H1 (cell line): ENCODE results near the gene CD247. TPM values are rescaled to one million over a fixed set of nuclear protein-coding genes. Genes with fewer than 3 reads are reported as not detected.

Source experiments
- CTCF ChIA-PET: fragments of 300-600 bp; sonication (Branson Sonifier 250); formaldehyde crosslinking; loops from one replicate; lab custom pipeline; 2021; ENCODE audit not compliant: partially characterized antibody; lab: Charles Lee
- POLR2A ChIA-PET: fragments of 300-600 bp; sonication (Branson Sonifier 250); formaldehyde crosslinking; loops from one replicate; lab custom pipeline; 2021; ENCODE audit warnings: inconsistent platforms; ENCODE audit not compliant: partially characterized antibody; lab: Charles Lee
- DNase-seq, 2 experiments: peaks; one replicate each; pipeline versions ENCODE4 v3.0.0 to v3.0.0-alpha.2; 2010 to 2022; ENCODE audit warnings: low spot score in 2 of 2, low read depth in 1 of 2, mixed read lengths in 1 of 2
- FAIRE-seq: peaks from 2 replicates; lab custom pipeline; 2011; peaks lifted over from hg19 to GRCh38; lab: Jason Lieb, UNC
- H2AFZ ChIP-seq: 2 replicates; pipeline ENCODE4 v1.8.1; 2012; ENCODE audit warnings: low read length, inconsistent platforms
- H2AK5ac ChIP-seq: 2 replicates; pipeline ENCODE4 v1.6.1; 2013; ENCODE audit warnings: low read depth, low read length
- H2BK120ac ChIP-seq: replicated peaks from 2 replicates; pipeline ENCODE3; 2013; ENCODE audit warnings: low read depth, low read length, inconsistent platforms
- H2BK12ac ChIP-seq: 2 replicates; pipeline ENCODE4 v1.6.1; 2013; ENCODE audit warnings: low read depth, low read length
- H2BK15ac ChIP-seq: 2 replicates; pipeline ENCODE4 v1.6.1; 2013; ENCODE audit warnings: low read length
- H2BK20ac ChIP-seq: 2 replicates; pipeline ENCODE4 v1.6.1; 2013; ENCODE audit warnings: low read length
- H2BK5ac ChIP-seq: 2 replicates; pipeline ENCODE4 v1.6.1; 2013; ENCODE audit warnings: low read depth, low read length
- H3K14ac ChIP-seq: 2 replicates; pipeline ENCODE4 v1.6.1; 2013; ENCODE audit warnings: inconsistent platforms; ENCODE audit not compliant: insufficient read length
- H3K18ac ChIP-seq: 2 replicates; pipeline ENCODE4 v1.6.1; 2013; ENCODE audit warnings: low read length; ENCODE audit errors: extremely low read depth
- H3K23ac ChIP-seq: 2 replicates; pipeline ENCODE4 v1.6.1; 2013; ENCODE audit warnings: inconsistent platforms; ENCODE audit not compliant: insufficient read length
- H3K23me2 ChIP-seq: 2 replicates; pipeline ENCODE4 v1.6.1; 2013; ENCODE audit warnings: low read depth, low read length
- H3K27ac ChIP-seq: 2 replicates; pipeline ENCODE4 v1.6.1; 2011; ENCODE audit warnings: low read depth, low read length, inconsistent platforms
- H3K27me3 ChIP-seq, 4 experiments: replicated peaks in 1 of 4; 1 replicate in 1 of 4; 2 replicates in 3 of 4; pipeline versions ENCODE4 v1.6.1 to v1.8.1; 2011 to 2013; ENCODE audit warnings: low read length in 3 of 4, mild to moderate bottlenecking in 3 of 4, inconsistent platforms in 2 of 4, mixed read lengths in 2 of 4, moderate library complexity in 1 of 4; ENCODE audit not compliant: control insufficient read depth in 3 of 4, insufficient read depth in 3 of 4; ENCODE audit errors: extremely low read depth in 1 of 4
- H3K36me3 ChIP-seq, 4 experiments: 2 replicates each; pipeline versions ENCODE4 v1.6.1 to v1.8.1; 2011 to 2013; ENCODE audit warnings: mild to moderate bottlenecking in 4 of 4, low read length in 3 of 4, moderate library complexity in 2 of 4, control low read depth in 1 of 4, inconsistent platforms in 1 of 4; ENCODE audit not compliant: insufficient read depth in 4 of 4, control insufficient read depth in 2 of 4
- H3K4ac ChIP-seq: replicated peaks from 2 replicates; pipeline ENCODE3; 2013; ENCODE audit warnings: low read length, low read depth, mixed read lengths, inconsistent platforms; ENCODE audit not compliant: insufficient read length
- H3K4me1 ChIP-seq, 4 experiments: replicated peaks in 1 of 4; 1 replicate in 1 of 4; 2 replicates in 3 of 4; pipeline versions ENCODE4 v1.6.1 to v1.8.1; 2011 to 2013; ENCODE audit warnings: low read length in 3 of 4, inconsistent platforms in 2 of 4, mixed read lengths in 1 of 4; ENCODE audit not compliant: insufficient read depth in 4 of 4, control insufficient read depth in 3 of 4
- H3K4me2 ChIP-seq, 2 experiments: 2 replicates each; pipeline versions ENCODE4 v1.6.1 to v1.8.1; 2011 to 2013; ENCODE audit warnings: low read depth in 2 of 2, low read length in 2 of 2, control low read depth in 1 of 2, inconsistent platforms in 1 of 2, mild to moderate bottlenecking in 1 of 2; ENCODE audit not compliant: insufficient read depth in 1 of 2
- H3K4me3 ChIP-seq, 4 experiments: fragments of 200-600, 300-600 bp in 1 of 4; sonication (generic), shearing (Covaris generic), sonication (Bioruptor Twin) in 1 of 4; 2 replicates each; pipeline versions ENCODE4 v1.5.1 to v1.8.1; 2011 to 2016; ENCODE audit warnings: low read length in 4 of 4, low read depth in 3 of 4, control low read depth in 2 of 4, inconsistent platforms in 2 of 4, mild to moderate bottlenecking in 2 of 4, mixed read lengths in 1 of 4, moderate library complexity in 1 of 4; ENCODE audit not compliant: insufficient read depth in 2 of 4; ENCODE audit errors: extremely low read depth in 1 of 4
- H3K56ac ChIP-seq: replicated peaks from 2 replicates; pipeline ENCODE3; 2013; ENCODE audit warnings: low read depth, mild to moderate bottlenecking, mixed read lengths, low read length, inconsistent platforms; ENCODE audit not compliant: insufficient read length
- H3K79me1 ChIP-seq: 2 replicates; pipeline ENCODE4 v1.6.1; 2013; ENCODE audit warnings: low read depth, low read length, control low read depth
- H3K79me2 ChIP-seq, 2 experiments: 2 replicates each; pipeline versions ENCODE4 v1.6.1 to v1.8.1; 2012 to 2013; ENCODE audit warnings: low read length in 2 of 2, mild to moderate bottlenecking in 2 of 2, inconsistent platforms in 1 of 2; ENCODE audit not compliant: insufficient read depth in 2 of 2, control insufficient read depth in 1 of 2
- H3K9ac ChIP-seq, 4 experiments: replicated peaks in 1 of 4; 1 replicate in 1 of 4; 2 replicates in 3 of 4; pipeline versions ENCODE4 v1.6.1 to v1.8.1; 2011 to 2013; ENCODE audit warnings: low read depth in 3 of 4, low read length in 3 of 4, control low read depth in 2 of 4, mild to moderate bottlenecking in 2 of 4, moderate library complexity in 2 of 4, inconsistent platforms in 1 of 4; ENCODE audit errors: extremely low read depth in 1 of 4
- H3K9me3 ChIP-seq, 2 experiments: 2 replicates each; pipeline versions ENCODE4 v1.6.1 to v1.8.1; 2012 to 2013; ENCODE audit warnings: mild to moderate bottlenecking in 2 of 2, moderate library complexity in 2 of 2, control low read depth in 1 of 2, inconsistent platforms in 1 of 2, low read depth in 1 of 2, low read length in 1 of 2, mixed read lengths in 1 of 2; ENCODE audit not compliant: insufficient read depth in 2 of 2
- H4K20me1 ChIP-seq, 2 experiments: replicated peaks in 1 of 2; 2 replicates each; pipeline versions ENCODE3 to v1.8.1; 2011 to 2013; ENCODE audit warnings: inconsistent platforms in 2 of 2, low read length in 2 of 2, mild to moderate bottlenecking in 1 of 2; ENCODE audit not compliant: insufficient read depth in 2 of 2, control insufficient read depth in 1 of 2
- H4K5ac ChIP-seq: 2 replicates; pipeline ENCODE4 v1.6.1; 2013; ENCODE audit warnings: low read length, low read depth, mixed read lengths, inconsistent platforms; ENCODE audit not compliant: insufficient read length
- H4K8ac ChIP-seq: 2 replicates; pipeline ENCODE4 v1.8.0; 2013; ENCODE audit warnings: mild to moderate bottlenecking, moderate library complexity, low read length, inconsistent platforms; ENCODE audit not compliant: insufficient read depth; ENCODE audit errors: extremely low read depth
- H4K91ac ChIP-seq: replicated peaks from 2 replicates; pipeline ENCODE3; 2013; ENCODE audit warnings: low read length, mixed read lengths, inconsistent platforms; ENCODE audit not compliant: insufficient read length
- BACH1 ChIP-seq: IDR thresholded peaks from 2 replicates; pipeline ENCODE4 v1.6.1; 2012; ENCODE audit warnings: low read length, improper control_type of control experiment
- CHD1 ChIP-seq: IDR thresholded peaks from 2 replicates; pipeline ENCODE4 v1.6.1; 2012; ENCODE audit warnings: low read depth, low read length, improper control_type of control experiment
- CREB1 ChIP-seq: IDR thresholded peaks from 2 replicates; pipeline ENCODE4 v1.6.1; 2012; ENCODE audit warnings: inconsistent platforms
- CTBP2 ChIP-seq: IDR thresholded peaks from 2 replicates; pipeline ENCODE4 v1.7.0; 2011; ENCODE audit warnings: borderline replicate concordance, mild to moderate bottlenecking, moderate library complexity, mixed read lengths, low read length; ENCODE audit not compliant: insufficient read depth, insufficient read length
- FOSL1 ChIP-seq: IDR thresholded peaks from 2 replicates; pipeline ENCODE4 v1.6.1; 2011; ENCODE audit warnings: mild to moderate bottlenecking, low read depth, low read length, moderate library complexity; ENCODE audit not compliant: insufficient read depth
- KDM4A ChIP-seq: IDR thresholded peaks from one replicate; pipeline ENCODE4 v1.7.1; 2012; ENCODE audit warnings: low read depth, mild to moderate bottlenecking, moderate library complexity, low read length, inconsistent platforms; ENCODE audit not compliant: severe bottlenecking
- PHF8 ChIP-seq: fragments of 200-600 bp; sonication (generic); conservative IDR thresholded peaks from 2 replicates; pipeline ENCODE4 v1.7.1; 2012; ENCODE audit warnings: low read depth, mild to moderate bottlenecking, inconsistent platforms, low read length, moderate library complexity
- POU5F1 ChIP-seq: IDR thresholded peaks from 2 replicates; pipeline ENCODE4 v1.6.1; 2011; ENCODE audit warnings: low read depth, mild to moderate bottlenecking, low read length, moderate library complexity
- SIRT6 ChIP-seq: IDR thresholded peaks from one replicate; pipeline ENCODE4 v1.7.1; 2012; ENCODE audit warnings: low read length, inconsistent platforms
- SP2 ChIP-seq: IDR thresholded peaks from 2 replicates; pipeline ENCODE4 v1.6.1; 2012; ENCODE audit warnings: mild to moderate bottlenecking, low read length, inconsistent platforms
- TAF1 ChIP-seq: IDR thresholded peaks from 2 replicates; pipeline ENCODE4 v1.6.1; 2011; ENCODE audit warnings: mild to moderate bottlenecking, low read depth, low read length
- WGBS, 2 experiments: shearing (Covaris generic) in 1 of 2; methylation state at CpG; one replicate each; pipeline versions ENCODE4 v1.1.6 to v1.1.7; 2013 to 2015; ENCODE audit warnings: low lambda C conversion rate in 2 of 2, mixed read lengths in 2 of 2, inconsistent platforms in 1 of 2, low coverage in 1 of 2, missing lambda C conversion rate in 1 of 2; ENCODE audit not compliant: insufficient replicate concordance in 2 of 2, insufficient coverage in 1 of 2, insufficient read length in 1 of 2; ENCODE audit errors: extremely low coverage in 1 of 2, missing lambda C conversion rate in 1 of 2; 5-methylcytosine and 5-hydroxymethylcytosine counted together
- polyA plus RNA-seq, 7 experiments: library from polyadenylated mRNA; depleted of rRNA in 3 of 7; stranded (reverse) in 5 of 7; unstranded in 2 of 7; fragments of >200 nt in 5 of 7; fragments of 200-250 nt in 2 of 7; gene quantifications; 1 replicate in 5 of 7; 2 replicates in 1 of 7; 4 replicates in 1 of 7; pipeline versions ENCODE4 v1.2.1 to v1.2.3, GENCODE V29; 2011 to 2013; ENCODE audit warnings: missing spikeins in 2 of 7, mixed read lengths in 2 of 7
- total RNA-seq: library from RNA; stranded (reverse); fragmentation: NEBNext Ultra II Directional; extraction: Animal tissue kit (Norgen Biotek cat#: 25700); gene quantifications from 2 replicates; pipeline ENCODE4 v1.2.1, GENCODE V29; 2021
- TF ChIP-seq, protein P1 (sequence below), 3 experiments: IDR thresholded peaks; 1 replicate in 2 of 3; 2 replicates in 1 of 3; pipeline versions ENCODE4 v1.5.1 to v1.6.1; 2011; ENCODE audit warnings: low read length in 3 of 3, mild to moderate bottlenecking in 3 of 3, inconsistent platforms in 2 of 3, low read depth in 1 of 3, moderate library complexity in 1 of 3; ENCODE audit not compliant: insufficient read depth in 1 of 3; ENCODE audit errors: control extremely low read depth in 1 of 3

CD247 gene
- total and polyA plus RNA-seq, 2 of the 8 experiments (the other 6 are each of a cell fraction or from before 2014, with no cell fraction given) = 2.0 to 2.2 TPM

DNA sequence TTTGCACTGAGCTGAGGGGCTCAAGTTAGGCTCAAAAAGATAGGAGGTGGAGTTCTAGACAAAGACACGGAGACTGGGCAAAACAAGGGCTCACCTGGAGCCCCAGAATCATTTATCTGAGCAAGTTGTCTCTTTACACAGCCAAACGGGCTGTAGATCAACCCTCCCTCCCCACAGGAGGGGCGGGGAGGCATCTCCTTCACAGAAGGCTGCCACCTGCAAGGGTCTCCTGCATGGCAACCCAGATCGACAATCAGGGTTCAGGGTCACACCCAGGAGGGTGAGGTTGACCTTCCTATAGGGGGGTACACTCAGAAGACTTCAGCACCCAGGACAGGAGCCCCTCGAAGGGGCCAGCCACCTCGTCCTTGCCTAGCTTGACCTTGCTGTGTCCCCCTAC, 84.0 kb downstream of the CD247 start:
- Histone ChIP-seq H2BK15ac (no peak overlapping the region), H3K4me1 (peaks cover 12 to 35% (median 21%) of the 10 kb centered on the region in 4 experiments), H3K36me3 (no peaks in the 10 kb centered on the region), H3K4me2 (no peak overlapping the region), H4K20me1 (no peaks in the 10 kb centered on the region), H3K9me3 (no peaks in the 10 kb centered on the region), H2BK120ac (no peak overlapping the region), H4K91ac (no peak overlapping the region), H3K23ac (no peak overlapping the region), H2AK5ac (no peak overlapping the region), H3K79me2 (no peaks in the 10 kb centered on the region), H3K27ac (no peak overlapping the region), H4K5ac (no peak overlapping the region), H3K56ac (no peak overlapping the region), H3K4me3 (no peak overlapping the region), H2AFZ (no peak overlapping the region), H2BK20ac (no peak overlapping the region), H2BK12ac (no peak overlapping the region), H3K18ac (no peak overlapping the region), H3K27me3 (peaks cover 0 to 17% (median 13%) of the 10 kb centered on the region in 4 experiments; a peak in 6 of 7 replicates), H3K23me2 (peaks cover 5% of the 10 kb centered on the region; the same call in 1 of the 2 replicates), H3K9ac (no peak overlapping the region), H3K4ac (no peak overlapping the region), H4K8ac (no peak overlapping the region), H2BK5ac (no peak overlapping the region), H3K79me1 (no peaks in the 10 kb centered on the region), H3K14ac (no peak overlapping the region)
- 89% methylated on average over 6 of the region's 6 CpGs; no CpG with 5 or more reads in 1 of the 2 experiments for WGBS, 2 experiments
- POLR2A ChIA-PET = interaction anchor here (0.6 to 1.1 kb wide), 3 partner anchors 16 to 329 kb away, joined by 3 to 5 read pairs (median 3); no protein-coding TSS in a partner anchor
- CTCF ChIA-PET = interaction anchor here (0.7 to 5.5 kb wide), 7 partner anchors 7 to 376 kb away, joined by 3 to 64 read pairs (median 3); no protein-coding TSS in a partner anchor
- DNase-seq = peak in 1 of 2 experiments; percentile 29
- no peak for FAIRE-seq
- TF ChIP-seq SP2 (no peak), CTBP2 (no peak), CHD1 (no peak), TAF1 (no peak), CREB1 (no peak), PHF8 (no peak), SIRT6 (no peak), KDM4A (no peak), BACH1 (no peak), POU5F1 (no peak), FOSL1 (no peak)
- TF ChIP-seq, protein P1, sequence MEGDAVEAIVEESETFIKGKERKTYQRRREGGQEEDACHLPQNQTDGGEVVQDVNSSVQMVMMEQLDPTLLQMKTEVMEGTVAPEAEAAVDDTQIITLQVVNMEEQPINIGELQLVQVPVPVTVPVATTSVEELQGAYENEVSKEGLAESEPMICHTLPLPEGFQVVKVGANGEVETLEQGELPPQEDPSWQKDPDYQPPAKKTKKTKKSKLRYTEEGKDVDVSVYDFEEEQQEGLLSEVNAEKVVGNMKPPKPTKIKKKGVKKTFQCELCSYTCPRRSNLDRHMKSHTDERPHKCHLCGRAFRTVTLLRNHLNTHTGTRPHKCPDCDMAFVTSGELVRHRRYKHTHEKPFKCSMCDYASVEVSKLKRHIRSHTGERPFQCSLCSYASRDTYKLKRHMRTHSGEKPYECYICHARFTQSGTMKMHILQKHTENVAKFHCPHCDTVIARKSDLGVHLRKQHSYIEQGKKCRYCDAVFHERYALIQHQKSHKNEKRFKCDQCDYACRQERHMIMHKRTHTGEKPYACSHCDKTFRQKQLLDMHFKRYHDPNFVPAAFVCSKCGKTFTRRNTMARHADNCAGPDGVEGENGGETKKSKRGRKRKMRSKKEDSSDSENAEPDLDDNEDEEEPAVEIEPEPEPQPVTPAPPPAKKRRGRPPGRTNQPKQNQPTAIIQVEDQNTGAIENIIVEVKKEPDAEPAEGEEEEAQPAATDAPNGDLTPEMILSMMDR (IDR thresholded peaks at IDR 0.05; ENCODE audit: control extremely low read depth in 1 of 3, insufficient read depth in 1 of 3, low read depth in 1 of 3, low read length in 3 of 3) = no peak
